Effector memory CD8-positive, alpha-beta T cell (primary cell): Measurements from ENCODE around the gene RASSF4.
A peak's percentile ranks its signal among the peaks of the same experiment; 100 is the strongest.

Source experiments
- ATAC-seq: fragments of 150-1000 bp; cut with Tn5 transposase; replicated peaks from 2 replicates; pipeline ENCODE4 v1.10.0; 2021; ENCODE audit warnings: mild to moderate bottlenecking, moderate library complexity
- DNase-seq, 3 experiments: peaks; one replicate each; pipeline ENCODE4 v3.0.0; 2021
- H3K27ac Mint-ChIP-seq, 2 donors: one replicate each; pipeline ENCODE4 v1.8.0; 2022; ENCODE audit warnings: mild to moderate bottlenecking in 2 of 2, mixed read lengths in 2 of 2, moderate library complexity in 2 of 2
- H3K27me3 Mint-ChIP-seq, 2 donors: one replicate each; pipeline ENCODE4 v1.8.0; 2022; ENCODE audit warnings: mixed read lengths in 2 of 2
- H3K36me3 Mint-ChIP-seq: one replicate; pipeline ENCODE4 v1.8.0; 2022; ENCODE audit warnings: mild to moderate bottlenecking, moderate library complexity, mixed read lengths; ENCODE audit not compliant: insufficient read depth
- H3K4me1 Mint-ChIP-seq, 2 donors: one replicate each; pipeline ENCODE4 v1.8.0; 2022; ENCODE audit warnings: low read depth in 2 of 2, mixed read lengths in 2 of 2
- H3K4me3 Mint-ChIP-seq, 2 donors: one replicate each; pipeline ENCODE4 v1.8.0; 2022; ENCODE audit warnings: mild to moderate bottlenecking in 2 of 2, mixed read lengths in 2 of 2, moderate library complexity in 2 of 2
- H3K9me3 Mint-ChIP-seq, 2 donors: one replicate each; pipeline ENCODE4 v1.8.0; 2022; ENCODE audit warnings: mixed read lengths in 2 of 2

Gene RASSF4

DNA sequence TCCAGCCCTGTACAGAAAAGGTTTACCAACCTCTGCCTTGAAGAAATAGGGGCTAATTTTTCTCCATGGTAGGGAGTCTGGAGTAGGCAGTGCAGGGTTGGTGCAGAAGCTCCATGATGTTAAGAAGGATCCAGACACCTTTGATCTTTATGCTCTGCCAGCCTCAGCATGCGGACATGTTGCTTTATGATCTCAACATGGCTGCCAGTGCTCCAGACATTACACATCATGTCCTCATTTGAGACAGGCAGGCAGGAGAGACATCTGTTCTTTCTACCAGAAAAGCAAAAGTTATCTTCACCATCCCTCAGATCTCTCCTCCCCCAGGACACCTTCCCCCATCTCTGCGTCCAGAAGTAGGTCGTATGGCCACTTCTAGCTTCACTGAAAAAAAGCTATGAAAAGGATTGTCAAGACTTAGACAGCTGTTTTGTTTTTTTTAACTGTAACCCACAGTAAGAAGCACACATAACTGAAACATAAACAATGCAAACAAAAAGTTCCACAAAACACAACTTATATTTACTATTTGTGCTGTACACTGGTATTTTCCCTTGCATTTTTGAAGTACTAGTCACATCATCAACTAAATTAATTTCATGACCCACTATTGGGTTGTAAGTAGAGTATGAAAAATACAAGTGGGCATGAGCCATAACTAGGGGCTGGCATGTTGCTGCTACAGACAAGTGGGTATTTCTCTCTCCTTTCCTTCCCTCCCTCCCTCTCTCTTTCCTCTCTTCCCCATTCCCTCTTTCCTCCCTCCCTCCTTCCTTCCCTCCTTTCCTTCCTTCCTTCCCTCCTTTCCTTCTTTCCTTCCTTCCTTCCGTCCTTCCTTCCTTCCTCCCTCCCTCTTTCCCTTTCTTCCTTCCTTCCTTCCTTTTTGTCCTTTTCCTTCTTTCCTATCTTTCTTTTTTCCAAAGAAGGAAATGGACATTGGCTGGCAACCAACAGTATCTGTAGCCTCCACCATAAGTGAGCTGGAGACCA lies 2.6 kb upstream of the RASSF4 start:
- H3K4me1 Mint-ChIP-seq, result peaks cover 26 to 43% of the 10 kb centered on the region in 2 donors
- H3K9me3 Mint-ChIP-seq, result no peaks in the 10 kb centered on the region
- ATAC-seq, result no peak
- H3K27ac Mint-ChIP-seq, result peak overlapping the region in 1 of 2 donors; percentile 71
- H3K36me3 Mint-ChIP-seq, result peaks cover 14% of the 10 kb centered on the region
- no peak for DNase-seq
- no peaks in the 10 kb centered on the region for H3K27me3 Mint-ChIP-seq
- peak overlapping the region in 1 of 2 donors; percentile 85 for H3K4me3 Mint-ChIP-seq

DNA sequence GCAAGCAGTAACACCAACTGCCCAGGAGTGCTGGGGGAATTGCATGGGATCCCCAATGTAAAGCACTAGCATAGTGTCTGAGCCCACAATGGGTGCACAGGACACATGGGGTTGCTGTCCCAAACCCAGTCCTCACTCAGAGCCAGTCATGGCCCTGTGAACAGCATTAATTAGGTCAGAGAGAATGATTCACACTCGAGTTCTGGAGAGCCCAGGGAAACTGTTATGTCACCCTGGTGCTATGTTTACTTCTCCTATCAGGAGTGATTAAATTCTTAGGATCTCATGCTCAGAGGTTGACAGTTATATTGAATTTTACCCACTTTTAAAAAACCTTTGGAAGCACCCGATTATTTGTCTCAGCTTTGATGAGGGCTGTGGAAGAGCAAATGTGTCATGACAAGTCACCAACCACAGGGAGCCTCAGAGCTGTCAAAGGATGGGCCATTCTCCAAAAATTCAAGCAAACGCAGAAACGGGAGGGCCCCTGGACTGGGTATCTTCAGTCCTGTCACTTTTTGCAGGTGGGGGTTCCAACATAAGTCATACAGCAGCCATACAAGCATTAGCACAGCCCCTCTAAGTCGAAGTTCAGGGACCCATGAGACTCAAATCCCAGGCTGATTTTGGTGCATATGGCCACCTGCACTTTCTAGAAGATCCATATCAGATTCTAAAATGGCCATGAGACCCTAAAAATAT lies 1.3 kb upstream of the RASSF4 start:
- H3K4me1 Mint-ChIP-seq, result peaks cover 33 to 43% of the 10 kb centered on the region in 2 donors
- no peak for ATAC-seq
- H3K27me3 Mint-ChIP-seq, result peaks cover 0 to 7% of the 10 kb centered on the region in 2 donors
- H3K4me3 Mint-ChIP-seq, result peak overlapping the region; percentile 83 to 85
- no peaks in the 10 kb centered on the region for H3K9me3 Mint-ChIP-seq
- H3K36me3 Mint-ChIP-seq, result peaks cover 14% of the 10 kb centered on the region
- peak overlapping the region in 1 of 2 donors; percentile 86 for H3K27ac Mint-ChIP-seq
- DNase-seq, result no peak

DNA sequence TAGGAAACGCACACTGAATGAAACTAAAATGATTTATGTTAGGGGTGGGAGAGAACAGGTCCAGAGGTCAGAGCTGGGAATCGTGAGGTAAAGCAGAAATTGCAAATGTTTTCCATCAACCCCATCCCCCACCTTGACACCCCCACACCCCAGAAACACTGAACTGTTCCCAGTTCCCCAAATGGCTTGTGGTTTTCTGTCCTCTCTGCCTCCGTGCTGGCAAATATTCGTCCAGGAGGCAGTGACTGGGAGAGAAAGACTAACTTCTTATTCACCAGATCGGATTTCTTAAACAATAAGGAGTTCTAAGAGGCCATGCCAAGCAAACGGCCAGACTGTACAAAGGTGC lies 730 bp upstream of the RASSF4 start:
- Mint-ChIP-seq H3K36me3 (peaks cover 14% of the 10 kb centered on the region), H3K27me3 (peaks cover 0 to 7% of the 10 kb centered on the region in 2 donors), H3K4me3 (peak overlapping the region; percentile 83 to 85), H3K27ac (peak overlapping the region; percentile 78 to 86), H3K4me1 (peaks cover 33 to 43% of the 10 kb centered on the region in 2 donors), H3K9me3 (no peaks in the 10 kb centered on the region)
- DNase-seq (no peak), ATAC-seq (no peak)

DNA sequence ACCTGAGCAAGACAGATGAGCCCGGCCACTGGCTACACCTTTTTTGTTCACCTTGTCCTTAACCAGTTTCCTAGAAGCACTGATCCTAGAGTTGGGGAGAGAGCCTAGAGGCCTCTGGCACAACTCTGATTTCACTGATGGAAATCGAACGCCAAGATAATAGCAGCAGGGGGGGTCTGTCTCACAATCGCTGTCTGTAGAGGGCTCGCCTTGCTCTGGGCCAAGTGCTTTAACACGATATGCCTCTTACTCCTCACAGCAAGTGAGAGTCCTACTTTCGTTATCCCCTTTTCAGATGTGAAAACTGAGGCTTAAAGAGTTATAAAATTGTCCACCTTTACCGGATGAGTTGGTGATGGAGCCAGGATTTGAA lies 472 bp downstream of the RASSF4 start:
- Mint-ChIP-seq H3K27me3 (peaks cover 0 to 7% of the 10 kb centered on the region in 2 donors), H3K27ac (peak overlapping the region; percentile 78 to 86), H3K36me3 (peaks cover 14% of the 10 kb centered on the region), H3K4me3 (peak overlapping the region; percentile 83 to 85), H3K4me1 (peaks cover 31 to 39% of the 10 kb centered on the region in 2 donors), H3K9me3 (no peaks in the 10 kb centered on the region)
- ATAC-seq (no peak), DNase-seq (no peak)

DNA sequence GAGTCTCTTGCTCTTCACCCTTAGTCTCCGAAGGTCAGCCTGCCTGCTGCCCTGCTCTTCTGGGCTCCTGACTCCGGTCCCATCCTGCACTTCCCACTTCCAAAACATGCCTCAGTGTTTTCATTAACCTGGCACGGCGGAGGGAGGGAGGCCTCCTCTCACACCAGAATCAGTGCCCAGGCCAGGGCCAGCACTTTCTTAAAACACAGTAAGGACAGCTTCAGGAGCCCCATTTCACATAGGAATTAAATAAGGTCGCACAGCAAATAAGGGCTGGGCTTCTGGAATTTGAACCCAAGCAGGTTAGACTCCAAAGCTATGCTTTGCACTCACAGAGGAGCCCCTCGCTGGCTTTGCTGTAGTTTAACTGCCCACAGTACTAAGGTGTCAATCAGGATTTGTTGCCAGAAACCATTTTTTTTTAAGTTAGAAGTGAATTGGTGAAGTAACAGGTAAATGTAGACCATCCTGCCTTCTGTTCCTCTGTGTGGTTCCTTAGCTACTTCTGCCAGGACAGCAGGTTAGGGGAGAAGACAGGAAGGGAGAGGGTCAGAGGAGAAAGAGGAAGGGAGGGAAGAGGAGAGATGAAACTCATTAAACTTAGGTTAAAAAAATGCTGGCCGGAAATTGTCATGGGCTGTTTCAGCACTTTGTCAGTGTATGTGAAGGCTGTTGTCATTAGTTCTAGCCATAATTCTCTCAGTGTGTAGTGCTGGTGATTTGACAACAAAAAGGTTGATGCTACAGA lies 1.1 kb downstream of the RASSF4 start:
- ATAC-seq (no peak), DNase-seq (no peak)
- H3K9me3 Mint-ChIP-seq, result no peaks in the 10 kb centered on the region
- peaks cover 13% of the 10 kb centered on the region for H3K36me3 Mint-ChIP-seq
- peak overlapping the region in 1 of 2 donors; percentile 44 for H3K27ac Mint-ChIP-seq
- H3K27me3 Mint-ChIP-seq, result peaks cover 0 to 7% of the 10 kb centered on the region in 2 donors
- peak overlapping the region; percentile 83 to 85 for H3K4me3 Mint-ChIP-seq
- H3K4me1 Mint-ChIP-seq, result peaks cover 32 to 42% of the 10 kb centered on the region in 2 donors

DNA sequence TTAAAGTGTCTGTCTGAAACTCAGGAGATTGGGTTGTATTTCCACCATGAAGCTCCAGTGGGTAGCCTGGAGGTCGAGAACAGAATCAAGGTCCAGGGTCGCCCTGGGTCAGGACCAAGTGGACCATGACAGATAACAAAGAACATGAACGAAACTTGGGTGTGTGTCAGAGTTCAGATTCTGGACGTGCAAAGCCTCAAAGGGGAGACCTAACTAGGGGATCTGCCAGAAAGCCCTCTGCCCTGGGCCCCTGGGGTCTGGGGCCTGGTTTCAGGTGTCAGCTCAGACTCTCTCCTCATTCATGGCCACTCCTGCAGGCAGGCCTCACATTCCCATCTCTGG lies 1.6 kb downstream of the RASSF4 start:
- Mint-ChIP-seq H3K36me3 (peaks cover 7% of the 10 kb centered on the region), H3K27ac (peak overlapping the region in 1 of 2 donors; percentile 44), H3K9me3 (no peaks in the 10 kb centered on the region), H3K4me3 (peak overlapping the region; percentile 83 to 85), H3K4me1 (peaks cover 35 to 42% of the 10 kb centered on the region in 2 donors), H3K27me3 (peaks cover 0 to 7% of the 10 kb centered on the region in 2 donors)
- no peak for DNase-seq
- ATAC-seq, result no peak

DNA sequence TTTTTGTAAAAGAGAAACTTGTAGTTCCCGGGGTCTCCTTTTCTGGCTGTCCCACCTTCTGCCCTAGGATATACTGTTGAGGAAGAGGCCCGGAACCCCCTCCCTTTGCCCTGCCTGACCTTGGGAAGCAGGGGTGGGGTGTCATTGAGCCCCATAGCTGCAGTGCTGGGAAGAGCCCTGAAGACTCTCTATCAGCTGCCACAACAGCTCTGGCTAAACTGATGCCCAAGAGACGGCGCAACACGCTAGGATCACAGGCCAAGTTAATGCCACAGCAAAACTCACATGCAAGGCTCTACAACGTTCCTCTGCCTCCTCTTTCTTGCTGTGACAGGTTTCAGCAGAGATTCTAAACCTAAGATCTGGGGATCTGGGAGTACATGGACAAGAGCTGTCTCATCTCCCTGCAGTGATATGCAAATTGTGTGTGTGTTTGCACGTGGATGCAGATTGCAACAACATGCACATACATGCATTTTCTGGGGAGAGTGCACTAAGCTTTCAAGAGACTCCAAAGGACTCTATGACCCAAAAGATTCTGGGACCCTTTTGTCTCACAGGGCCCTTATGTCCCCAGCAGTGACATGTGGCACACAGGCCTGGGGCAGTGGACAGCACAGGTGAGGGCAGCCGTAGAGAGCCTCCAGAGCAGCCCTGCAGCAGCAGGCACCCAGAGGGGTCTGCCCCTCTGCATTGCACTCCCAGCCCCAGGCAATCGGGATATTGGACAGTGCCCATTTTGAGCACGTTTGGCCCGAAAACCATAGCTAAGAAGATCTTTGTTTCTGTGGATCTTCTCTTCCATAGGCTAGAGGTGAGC lies 2.5 kb downstream of the RASSF4 start:
- Mint-ChIP-seq H3K36me3 (peaks cover 6% of the 10 kb centered on the region), H3K27me3 (peaks cover 0 to 7% of the 10 kb centered on the region in 2 donors), H3K4me1 (peaks cover 35 to 37% of the 10 kb centered on the region in 2 donors), H3K4me3 (peak overlapping the region in 1 of 2 donors; percentile 2), H3K27ac (no peak overlapping the region), H3K9me3 (no peaks in the 10 kb centered on the region)
- no peak for DNase-seq
- ATAC-seq, result no peak

DNA sequence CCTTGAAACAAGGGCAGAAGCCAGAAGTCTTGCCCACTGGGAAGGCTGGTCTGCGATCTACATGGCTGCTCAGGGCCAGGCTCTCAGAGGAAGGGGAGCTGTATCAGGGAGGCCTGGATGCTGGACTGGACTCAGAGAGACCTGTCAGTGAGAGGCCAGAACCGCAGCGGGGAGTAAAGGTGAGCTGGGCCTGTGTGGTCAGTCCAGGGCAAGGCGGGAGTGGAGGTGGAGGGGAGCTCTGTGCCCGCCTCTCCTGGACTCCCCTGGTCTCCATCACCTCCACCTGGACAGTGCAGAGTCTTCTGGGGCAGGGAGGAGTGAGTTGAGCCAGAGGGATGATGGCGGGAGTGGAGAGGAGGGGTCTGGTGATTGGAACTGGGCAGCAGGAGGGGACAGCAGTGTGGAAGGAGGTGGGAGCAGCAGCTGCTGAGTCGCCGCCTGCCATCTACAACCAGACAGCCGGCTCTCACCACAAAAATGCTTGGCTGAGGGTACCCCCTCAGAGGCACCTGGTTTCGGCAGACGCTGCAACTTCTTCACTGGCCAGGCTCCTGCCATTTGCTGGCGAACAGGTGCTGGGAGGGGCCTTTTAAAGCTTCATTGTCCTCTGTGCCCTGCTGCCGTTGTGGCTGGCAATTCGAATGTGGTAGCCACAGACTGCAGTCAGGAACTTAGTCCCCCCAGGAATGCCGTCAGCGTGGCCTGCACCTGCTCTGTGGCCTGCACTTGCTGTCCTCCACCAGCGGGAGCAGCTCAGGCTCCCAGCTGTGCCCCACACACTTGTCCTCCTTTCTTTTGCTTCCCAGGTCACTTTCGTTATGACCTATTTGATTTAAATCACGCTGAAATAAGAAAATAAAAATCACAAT lies 3.5 kb downstream of the RASSF4 start:
- no peak for ATAC-seq
- Mint-ChIP-seq H3K27me3 (peaks cover 0 to 7% of the 10 kb centered on the region in 2 donors), H3K4me3 (peak overlapping the region; percentile 2 to 37), H3K4me1 (peaks cover 36 to 38% of the 10 kb centered on the region in 2 donors), H3K36me3 (peaks cover 6% of the 10 kb centered on the region), H3K27ac (no peak overlapping the region), H3K9me3 (no peaks in the 10 kb centered on the region)
- DNase-seq, result no peak

DNA sequence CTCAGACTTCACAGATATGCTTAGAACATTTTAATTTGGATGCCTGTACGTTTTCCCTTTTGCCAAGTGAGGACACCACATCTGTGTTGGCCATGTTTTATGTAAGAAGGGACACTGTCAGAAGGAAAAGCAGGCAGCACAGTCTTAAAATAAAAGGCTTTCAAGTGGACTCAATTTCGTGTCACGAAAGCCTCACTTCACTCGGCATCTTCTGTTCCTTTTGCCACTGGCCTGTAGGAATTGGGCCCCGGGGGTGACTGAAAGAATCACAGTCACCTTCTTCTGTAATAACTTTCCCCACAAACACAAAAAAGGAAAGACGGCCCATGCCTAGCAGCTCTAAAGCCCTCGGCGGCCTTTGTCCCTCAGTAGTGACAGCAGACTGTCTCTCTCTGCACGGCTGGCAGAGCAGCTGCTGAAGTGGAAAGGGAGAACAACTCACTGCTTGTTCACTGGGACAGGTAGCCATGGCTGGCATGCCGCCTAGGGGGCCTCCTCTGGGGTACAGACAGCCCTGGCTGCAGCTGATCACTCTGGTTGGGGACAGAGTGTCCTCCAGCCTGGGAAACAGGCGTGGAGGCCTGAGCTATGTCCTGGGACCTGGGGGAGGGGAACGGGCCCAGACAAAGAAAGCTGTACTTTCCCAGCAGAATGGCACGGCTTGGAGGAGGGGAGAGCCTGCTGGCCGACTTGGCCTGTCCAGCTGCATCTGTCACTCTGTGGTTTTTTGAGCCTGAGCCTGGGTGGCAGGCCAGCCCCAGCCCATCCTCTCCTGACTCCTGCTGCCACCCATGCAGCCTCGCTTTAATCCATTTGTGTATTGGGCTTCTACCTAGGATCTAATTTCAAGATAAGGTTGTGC lies 4.4 kb downstream of the RASSF4 start:
- DNase-seq (no peak), ATAC-seq (no peak)
- Mint-ChIP-seq H3K9me3 (no peaks in the 10 kb centered on the region), H3K27me3 (peaks cover 0 to 7% of the 10 kb centered on the region in 2 donors), H3K36me3 (peaks cover 3% of the 10 kb centered on the region), H3K4me1 (peaks cover 34 to 37% of the 10 kb centered on the region in 2 donors), H3K27ac (no peak overlapping the region), H3K4me3 (no peak overlapping the region)

DNA sequence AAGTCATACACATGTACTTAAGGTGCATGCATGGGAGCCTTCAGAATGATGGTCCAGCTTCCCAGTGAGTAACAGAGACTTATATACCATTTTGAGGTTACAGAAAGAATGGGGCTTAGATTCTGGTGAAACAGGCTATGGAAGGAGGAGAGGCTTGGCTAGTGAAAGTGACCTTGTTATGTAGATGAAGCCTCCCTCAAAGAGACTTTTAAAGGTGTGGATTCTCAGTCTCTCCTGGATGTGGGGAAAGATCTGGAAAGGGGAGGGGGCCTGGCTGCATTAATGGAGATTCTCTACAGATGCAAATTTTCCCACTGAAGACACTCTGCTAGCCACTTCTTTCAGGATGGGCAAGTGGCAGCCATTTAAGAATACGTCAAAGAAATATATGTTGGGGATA lies 5.5 kb downstream of the RASSF4 start:
- no peak overlapping the region for H3K4me3 Mint-ChIP-seq
- ATAC-seq, result no peak
- H3K27ac Mint-ChIP-seq, result no peak overlapping the region
- H3K27me3 Mint-ChIP-seq, result peaks cover 0 to 7% of the 10 kb centered on the region in 2 donors
- H3K36me3 Mint-ChIP-seq, result no peaks in the 10 kb centered on the region
- no peaks in the 10 kb centered on the region for H3K9me3 Mint-ChIP-seq
- no peak for DNase-seq
- peaks cover 43 to 44% of the 10 kb centered on the region in 2 donors for H3K4me1 Mint-ChIP-seq

DNA sequence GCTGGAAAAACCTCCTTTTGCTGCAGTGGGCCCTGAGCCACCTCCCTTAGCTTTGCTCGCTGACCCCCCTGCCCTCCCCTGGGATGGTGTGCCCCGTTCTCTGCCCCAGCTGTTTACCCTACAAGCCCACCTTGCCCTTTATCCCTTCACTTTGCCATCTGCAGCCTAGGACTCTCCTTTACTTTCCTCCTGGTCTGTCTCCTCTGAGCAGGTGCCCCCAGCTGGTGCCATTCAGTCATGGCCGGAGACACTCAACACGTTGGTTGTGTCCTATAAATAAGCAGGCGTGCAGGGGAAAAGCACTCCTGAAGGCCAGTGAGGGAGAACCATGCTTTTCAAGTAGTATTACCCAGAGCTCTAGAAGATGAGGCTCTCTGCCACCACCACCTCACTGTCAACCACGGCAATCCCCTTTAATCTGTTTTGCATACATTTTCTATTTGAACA lies 6.1 kb downstream of the RASSF4 start:
- Mint-ChIP-seq H3K9me3 (no peaks in the 10 kb centered on the region), H3K27ac (peak overlapping the region in 1 of 2 donors; percentile 56), H3K4me3 (no peak overlapping the region), H3K27me3 (peaks cover 0 to 7% of the 10 kb centered on the region in 2 donors), H3K4me1 (peaks cover 38 to 40% of the 10 kb centered on the region in 2 donors), H3K36me3 (no peaks in the 10 kb centered on the region)
- ATAC-seq (no peak), DNase-seq (no peak)
